A549 (cell line): ENCODE measurements around the gene WSCD2. TPM values are rescaled to one million over a fixed set of nuclear protein-coding genes. Genes with fewer than 3 reads are reported as not detected.

Experiments used
- ATAC-seq, 2 experiments: fragments of 200-7000 bp in 1 of 2; fragments of >200 bp in 1 of 2; cut with Nextera tagmentation in 1 of 2; cut with Tn5 transposase in 1 of 2; 3 replicates each; pipeline versions ENCODE4 v1.8.0 to v1.9.1; 2018 to 2020; ENCODE audit warnings: mild to moderate bottlenecking in 1 of 2, moderate library complexity in 1 of 2
- CTCF ChIA-PET: fragments of 300-600 bp; sonication (Branson Sonifier 250); formaldehyde crosslinking; extraction: SDS; loops from one replicate; lab custom pipeline; 2021; ENCODE audit warnings: antibody characterized with exemption, inconsistent platforms; lab: Yijun Ruan, JAX
- POLR2A ChIA-PET: fragments of 350-600 bp; formaldehyde crosslinking; extraction: SDS; loops from one replicate; lab custom pipeline; 2021; ENCODE audit warnings: antibody characterized with exemption, inconsistent platforms; lab: Yijun Ruan, JAX
- DNase-seq, 2 experiments: peaks; one replicate each; pipeline versions ENCODE4 v3.0.0 to v3.0.0-alpha.2; 2011 to 2016; ENCODE audit warnings: low read depth in 1 of 2, low spot score in 1 of 2
- FAIRE-seq: peaks from 2 replicates; lab custom pipeline; 2011; peaks lifted over from hg19 to GRCh38; lab: Jason Lieb, UNC
- H3K27ac ChIP-seq, 2 experiments: fragments of >200 bp; sonication (Bioruptor Twin); formaldehyde crosslinking; 3 replicates each; pipeline ENCODE4 v1.5.1; 2016 to 2017
- H3K4me1 ChIP-seq: fragments of >200 bp; sonication (Bioruptor Twin); formaldehyde crosslinking; 3 replicates; pipeline ENCODE4 v1.6.1; 2016
- H3K4me2 ChIP-seq: fragments of >200 bp; sonication (Bioruptor Twin); formaldehyde crosslinking; 3 replicates; pipeline ENCODE4 v1.6.1; 2016
- H3K4me3 ChIP-seq: fragments of >200 bp; sonication (Bioruptor Twin); formaldehyde crosslinking; 3 replicates; pipeline ENCODE4 v1.5.1; 2016
- H3K9me3 ChIP-seq: fragments of >200 bp; sonication (Bioruptor Twin); formaldehyde crosslinking; 3 replicates; pipeline ENCODE4 v1.6.1; 2016
- CBX2 ChIP-seq: fragments of 200-600 bp; sonication (generic); IDR thresholded peaks from 2 replicates; pipeline ENCODE4 v1.6.1; 2016; ENCODE audit warnings: low read depth, mild to moderate bottlenecking, borderline replicate concordance
- CEBPB ChIP-seq, 2 experiments: fragments of >200 bp in 1 of 2; sonication (Bioruptor Twin) in 1 of 2; formaldehyde crosslinking in 1 of 2; IDR thresholded peaks; 2 replicates each; pipeline ENCODE4 v1.6.1; 2012 to 2016
- CHD2 ChIP-seq: fragments of 150-350 bp; IDR thresholded peaks from 2 replicates; pipeline ENCODE4 v1.6.1; 2014; ENCODE audit warnings: low read length; ENCODE audit not compliant: partially characterized antibody
- EHF ChIP-seq: fragments of 250-450 bp; sonication (Bioruptor Pico); IDR thresholded peaks from 2 replicates; pipeline ENCODE4 v1.5.0; 2020; ENCODE audit warnings: mild to moderate bottlenecking
- FOSB ChIP-seq: fragments of 250-450 bp; sonication (Bioruptor Pico); IDR thresholded peaks from 2 replicates; pipeline ENCODE4 v1.5.0; 2020; ENCODE audit warnings: mild to moderate bottlenecking, moderate library complexity
- FOSL2 ChIP-seq, 2 experiments: fragments of 450-650 bp in 1 of 2; fragments of >200 bp in 1 of 2; sonication (Bioruptor Twin) in 1 of 2; formaldehyde crosslinking; IDR thresholded peaks; 2 replicates each; pipeline versions ENCODE4 v1.5.0 to v1.6.1; 2016 to 2020; ENCODE audit warnings: mild to moderate bottlenecking in 1 of 2, moderate library complexity in 1 of 2
- GATA3 ChIP-seq: IDR thresholded peaks from 2 replicates; pipeline ENCODE4 v1.6.1; 2012; ENCODE audit warnings: borderline replicate concordance
- HDAC2 ChIP-seq: fragments of 200-600 bp; sonication (generic); IDR thresholded peaks from 2 replicates; pipeline ENCODE4 v1.6.1; 2016
- HEYL ChIP-seq: fragments of 250-450 bp; sonication (Bioruptor Pico); IDR thresholded peaks from 2 replicates; pipeline ENCODE4 v1.8.0; 2021; ENCODE audit warnings: mild to moderate bottlenecking, moderate library complexity
- HOXB5 ChIP-seq: fragments of 250-450 bp; sonication (Bioruptor Pico); IDR thresholded peaks from 2 replicates; pipeline ENCODE4 v1.5.0; 2020; ENCODE audit warnings: mild to moderate bottlenecking, moderate library complexity
- JUN ChIP-seq, 2 experiments: fragments of >200 bp; sonication (Bioruptor Twin); formaldehyde crosslinking; IDR thresholded peaks; 2 replicates in 1 of 2; 3 replicates in 1 of 2; pipeline ENCODE4 v1.6.1; 2016 to 2017
- KDM5A ChIP-seq: fragments of 200-600 bp; sonication (generic); IDR thresholded peaks from 2 replicates; pipeline ENCODE4 v1.6.1; 2016; ENCODE audit warnings: antibody characterized with exemption, mild to moderate bottlenecking
- MYC ChIP-seq: IDR thresholded peaks from 2 replicates; pipeline ENCODE4 v1.6.1; 2012; ENCODE audit warnings: mild to moderate bottlenecking, inconsistent platforms, low read length, improper control_type of control experiment, borderline replicate concordance
- NPAS2 ChIP-seq: fragments of 250-450 bp; sonication (Bioruptor Pico); IDR thresholded peaks from 2 replicates; pipeline ENCODE4 v1.8.0; 2022; ENCODE audit warnings: mild to moderate bottlenecking, moderate library complexity, borderline replicate concordance
- POLR2AphosphoS2 ChIP-seq: conservative IDR thresholded peaks from 2 replicates; pipeline ENCODE4 v1.6.1; 2012; ENCODE audit warnings: low read length, improper control_type of control experiment, inconsistent platforms
- RAD21 ChIP-seq, 2 experiments: fragments of >200 bp in 1 of 2; sonication (Bioruptor Twin) in 1 of 2; formaldehyde crosslinking in 1 of 2; IDR thresholded peaks in 1 of 2; conservative IDR thresholded peaks in 1 of 2; 2 replicates in 1 of 2; 3 replicates in 1 of 2; pipeline ENCODE4 v1.6.1; 2012 to 2018; ENCODE audit warnings: inconsistent platforms in 1 of 2
- RCOR1 ChIP-seq: fragments of 150-350 bp; IDR thresholded peaks from 2 replicates; pipeline ENCODE4 v1.6.1; 2014; ENCODE audit warnings: antibody characterized with exemption, low read length, low read depth
- RFX5 ChIP-seq: fragments of 450-650 bp; IDR thresholded peaks from 2 replicates; pipeline ENCODE4 v1.7.1; 2014; ENCODE audit warnings: antibody characterized with exemption, mild to moderate bottlenecking, moderate library complexity
- RNF2 ChIP-seq: fragments of 200-600 bp; sonication (generic); IDR thresholded peaks from 2 replicates; pipeline ENCODE4 v1.6.1; 2016; ENCODE audit warnings: low read depth, mild to moderate bottlenecking, antibody characterized with exemption, moderate library complexity, borderline replicate concordance
- SMC3 ChIP-seq: fragments of >200 bp; sonication (Bioruptor Twin); formaldehyde crosslinking; IDR thresholded peaks from 3 replicates; pipeline ENCODE4 v1.6.1; 2018; ENCODE audit warnings: inconsistent platforms
- TP53 ChIP-seq: fragments of 250-450 bp; sonication (Bioruptor Pico); IDR thresholded peaks from 2 replicates; pipeline ENCODE4 v1.5.0; 2021; ENCODE audit warnings: mild to moderate bottlenecking, moderate library complexity
- ZC3H11A ChIP-seq: fragments of 450-650 bp; IDR thresholded peaks from 2 replicates; pipeline ENCODE4 v1.6.1; 2014; ENCODE audit warnings: antibody characterized with exemption, mild to moderate bottlenecking
- ZNF302 ChIP-seq: fragments of 250-450 bp; sonication (Bioruptor Pico); IDR thresholded peaks from 2 replicates; pipeline ENCODE4 v1.9.0; 2021; ENCODE audit warnings: inconsistent platforms, mild to moderate bottlenecking, moderate library complexity
- WGBS: methylation state at CpG from one replicate; pipeline ENCODE4 v1.1.6; 2017; ENCODE audit errors: missing lambda C conversion rate; 5-methylcytosine and 5-hydroxymethylcytosine counted together
- polyA plus RNA-seq, 4 experiments: library from polyadenylated mRNA; depleted of rRNA in 3 of 4; stranded (reverse); fragments of >200 nt; fragmentation: RNase III in 1 of 4; extraction: RNeasy Plus Mini Kit Qiagen cat#74134 plus additional on column Dnase treatment in 1 of 4; gene quantifications; 2 replicates in 3 of 4; 3 replicates in 1 of 4; pipeline ENCODE4 v1.2.3, GENCODE V29; 2011 to 2017
- TF ChIP-seq, protein P1 (sequence below): fragments of >200 bp; sonication (Bioruptor Twin); formaldehyde crosslinking; IDR thresholded peaks from 2 replicates; pipeline ENCODE4 v1.6.1; 2016
- TF ChIP-seq, protein P2 (sequence below): fragments of 450-650 bp; IDR thresholded peaks from 2 replicates; pipeline ENCODE4 v1.6.1; 2014; ENCODE audit warnings: antibody characterized with exemption
- TF ChIP-seq, protein P3 (sequence below): IDR thresholded peaks from 2 replicates; pipeline ENCODE4 v1.6.1; 2012; ENCODE audit warnings: low read depth, borderline replicate concordance
- TF ChIP-seq, protein P4 (sequence below): fragments of 200-600 bp; sonication (generic); IDR thresholded peaks from 2 replicates; pipeline ENCODE4 v1.6.1; 2016; ENCODE audit warnings: antibody characterized with exemption, mild to moderate bottlenecking, moderate library complexity
- TF ChIP-seq, protein P5 (sequence below): fragments of >200 bp; sonication (Bioruptor Twin); formaldehyde crosslinking; IDR thresholded peaks from 3 replicates; pipeline ENCODE4 v1.6.1; 2016

The WSCD2 gene
- polyA plus RNA-seq, 2 of the 4 experiments (the other 2 are of a cell fraction) = not detected

DNA sequence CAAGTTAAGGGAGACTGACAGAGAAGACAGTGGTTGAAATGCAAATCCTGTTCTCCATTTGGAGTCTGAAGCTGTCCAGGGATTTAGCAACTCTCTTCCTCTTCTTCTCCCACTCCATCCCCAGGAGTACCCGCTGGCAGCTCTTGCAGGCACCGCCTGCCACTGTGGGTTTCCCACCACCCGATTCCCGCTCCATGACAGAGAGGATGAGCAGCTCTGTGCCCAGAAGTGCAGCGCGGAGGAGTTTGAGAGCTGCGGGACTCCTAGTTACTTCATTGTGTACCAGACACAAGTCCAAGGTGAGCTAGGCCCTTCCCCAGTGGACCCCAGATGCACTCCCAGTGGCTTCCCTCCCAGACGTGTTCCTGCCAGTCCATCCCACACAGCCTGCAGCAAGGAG lies 97.8 kb downstream of the WSCD2 start:
- no peaks in the 10 kb centered on the region for H3K4me1 ChIP-seq
- FAIRE-seq (no peak), ATAC-seq (no peak), DNase-seq (no peak)
- no peak overlapping the region for H3K4me3 ChIP-seq
- 29% methylated on average over 8 of the region's 8 CpGs for WGBS
- TF ChIP-seq FOSL2 (IDR thresholded peaks at IDR 0.05) (no peak), FOSL2 (CRISPR knock-in tag; IDR thresholded peaks at IDR 0.05) (no peak), RNF2 (no peak), RAD21 (conservative IDR thresholded peaks at IDR 0.05 in 1 of 2, IDR thresholded peaks at IDR 0.05 in 1 of 2) (no peak), FOSB (CRISPR knock-in tag) (no peak), HEYL (CRISPR knock-in tag) (no peak), EHF (CRISPR knock-in tag) (no peak), CBX2 (no peak), CEBPB (IDR thresholded peaks at IDR 0.05) (no peak), NPAS2 (no peak), POLR2AphosphoS2 (no peak), MYC (no peak), HDAC2 (no peak), HOXB5 (CRISPR knock-in tag) (no peak), SMC3 (no peak)
- TF ChIP-seq, protein P1, sequence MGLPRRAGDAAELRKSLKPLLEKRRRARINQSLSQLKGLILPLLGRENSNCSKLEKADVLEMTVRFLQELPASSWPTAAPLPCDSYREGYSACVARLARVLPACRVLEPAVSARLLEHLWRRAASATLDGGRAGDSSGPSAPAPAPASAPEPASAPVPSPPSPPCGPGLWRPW = no peak
- TF ChIP-seq, protein P2, sequence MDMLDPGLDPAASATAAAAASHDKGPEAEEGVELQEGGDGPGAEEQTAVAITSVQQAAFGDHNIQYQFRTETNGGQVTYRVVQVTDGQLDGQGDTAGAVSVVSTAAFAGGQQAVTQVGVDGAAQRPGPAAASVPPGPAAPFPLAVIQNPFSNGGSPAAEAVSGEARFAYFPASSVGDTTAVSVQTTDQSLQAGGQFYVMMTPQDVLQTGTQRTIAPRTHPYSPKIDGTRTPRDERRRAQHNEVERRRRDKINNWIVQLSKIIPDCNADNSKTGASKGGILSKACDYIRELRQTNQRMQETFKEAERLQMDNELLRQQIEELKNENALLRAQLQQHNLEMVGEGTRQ = no peak
- ChIA-PET POLR2A (no interaction called here), CTCF (no interaction called here)
- H3K4me2 ChIP-seq = no peak overlapping the region
- H3K9me3 ChIP-seq = no peaks in the 10 kb centered on the region
- H3K27ac ChIP-seq = no peak overlapping the region

DNA sequence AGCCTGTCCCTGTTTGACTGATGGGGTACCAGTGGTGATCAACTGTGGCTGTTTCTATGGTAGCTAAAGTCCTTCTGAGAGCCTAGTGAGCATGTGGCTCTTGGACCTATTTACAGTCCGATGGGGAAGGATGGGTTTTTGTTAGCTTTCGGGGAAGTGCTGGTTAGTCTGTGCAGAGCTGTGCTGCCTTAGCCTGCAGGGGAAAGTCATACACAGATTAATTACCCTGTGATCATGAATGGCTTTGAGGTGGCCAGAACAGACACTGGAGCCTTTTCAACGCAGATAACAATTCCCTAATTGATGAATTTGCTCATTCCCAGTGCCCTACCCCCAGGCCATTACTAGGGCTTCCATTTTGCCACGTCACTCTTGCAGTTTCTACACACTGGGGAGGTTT lies 99.7 kb downstream of the WSCD2 start:
- ChIA-PET POLR2A (no interaction called here), CTCF (interaction anchor here (1.4 kb wide), 1 partner anchor 9 kb away, joined by 4 read pairs; no protein-coding TSS in a partner anchor)

More for the DNA sequence above, 99.7 kb downstream of the WSCD2 start:
- FAIRE-seq = no peak
- Histone ChIP-seq H3K27ac (no peak overlapping the region), H3K4me1 (no peaks in the 10 kb centered on the region), H3K4me3 (no peak overlapping the region), H3K4me2 (no peak overlapping the region), H3K9me3 (no peaks in the 10 kb centered on the region)
- DNase-seq = no peak
- ATAC-seq = no peak
- 6% methylated on average over 4 of the region's 4 CpGs for WGBS
- TF ChIP-seq JUN (IDR thresholded peaks at IDR 0.05) = no peak
- TF ChIP-seq GATA3 = no peak
- TF ChIP-seq CBX2 = no peak
- TF ChIP-seq RNF2 = no peak
- TF ChIP-seq, protein P3, sequence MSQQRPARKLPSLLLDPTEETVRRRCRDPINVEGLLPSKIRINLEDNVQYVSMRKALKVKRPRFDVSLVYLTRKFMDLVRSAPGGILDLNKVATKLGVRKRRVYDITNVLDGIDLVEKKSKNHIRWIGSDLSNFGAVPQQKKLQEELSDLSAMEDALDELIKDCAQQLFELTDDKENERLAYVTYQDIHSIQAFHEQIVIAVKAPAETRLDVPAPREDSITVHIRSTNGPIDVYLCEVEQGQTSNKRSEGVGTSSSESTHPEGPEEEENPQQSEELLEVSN = no peak
- no peak for TF ChIP-seq RCOR1
- no peak for TF ChIP-seq ZC3H11A
- no peak for TF ChIP-seq ZNF302 (CRISPR knock-in tag)
- no peak for TF ChIP-seq TP53 (CRISPR knock-in tag)
- TF ChIP-seq, protein P4, sequence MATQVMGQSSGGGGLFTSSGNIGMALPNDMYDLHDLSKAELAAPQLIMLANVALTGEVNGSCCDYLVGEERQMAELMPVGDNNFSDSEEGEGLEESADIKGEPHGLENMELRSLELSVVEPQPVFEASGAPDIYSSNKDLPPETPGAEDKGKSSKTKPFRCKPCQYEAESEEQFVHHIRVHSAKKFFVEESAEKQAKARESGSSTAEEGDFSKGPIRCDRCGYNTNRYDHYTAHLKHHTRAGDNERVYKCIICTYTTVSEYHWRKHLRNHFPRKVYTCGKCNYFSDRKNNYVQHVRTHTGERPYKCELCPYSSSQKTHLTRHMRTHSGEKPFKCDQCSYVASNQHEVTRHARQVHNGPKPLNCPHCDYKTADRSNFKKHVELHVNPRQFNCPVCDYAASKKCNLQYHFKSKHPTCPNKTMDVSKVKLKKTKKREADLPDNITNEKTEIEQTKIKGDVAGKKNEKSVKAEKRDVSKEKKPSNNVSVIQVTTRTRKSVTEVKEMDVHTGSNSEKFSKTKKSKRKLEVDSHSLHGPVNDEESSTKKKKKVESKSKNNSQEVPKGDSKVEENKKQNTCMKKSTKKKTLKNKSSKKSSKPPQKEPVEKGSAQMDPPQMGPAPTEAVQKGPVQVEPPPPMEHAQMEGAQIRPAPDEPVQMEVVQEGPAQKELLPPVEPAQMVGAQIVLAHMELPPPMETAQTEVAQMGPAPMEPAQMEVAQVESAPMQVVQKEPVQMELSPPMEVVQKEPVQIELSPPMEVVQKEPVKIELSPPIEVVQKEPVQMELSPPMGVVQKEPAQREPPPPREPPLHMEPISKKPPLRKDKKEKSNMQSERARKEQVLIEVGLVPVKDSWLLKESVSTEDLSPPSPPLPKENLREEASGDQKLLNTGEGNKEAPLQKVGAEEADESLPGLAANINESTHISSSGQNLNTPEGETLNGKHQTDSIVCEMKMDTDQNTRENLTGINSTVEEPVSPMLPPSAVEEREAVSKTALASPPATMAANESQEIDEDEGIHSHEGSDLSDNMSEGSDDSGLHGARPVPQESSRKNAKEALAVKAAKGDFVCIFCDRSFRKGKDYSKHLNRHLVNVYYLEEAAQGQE = no peak
- no peak for TF ChIP-seq HDAC2
- TF ChIP-seq KDM5A = no peak
- TF ChIP-seq CHD2 = no peak
- TF ChIP-seq RFX5 = no peak
- no peak for TF ChIP-seq NPAS2
- TF ChIP-seq, protein P5, sequence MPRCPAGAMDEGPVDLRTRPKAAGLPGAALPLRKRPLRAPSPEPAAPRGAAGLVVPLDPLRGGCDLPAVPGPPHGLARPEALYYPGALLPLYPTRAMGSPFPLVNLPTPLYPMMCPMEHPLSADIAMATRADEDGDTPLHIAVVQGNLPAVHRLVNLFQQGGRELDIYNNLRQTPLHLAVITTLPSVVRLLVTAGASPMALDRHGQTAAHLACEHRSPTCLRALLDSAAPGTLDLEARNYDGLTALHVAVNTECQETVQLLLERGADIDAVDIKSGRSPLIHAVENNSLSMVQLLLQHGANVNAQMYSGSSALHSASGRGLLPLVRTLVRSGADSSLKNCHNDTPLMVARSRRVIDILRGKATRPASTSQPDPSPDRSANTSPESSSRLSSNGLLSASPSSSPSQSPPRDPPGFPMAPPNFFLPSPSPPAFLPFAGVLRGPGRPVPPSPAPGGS = no peak
